GM18868 (cell line): Measurements from ENCODE around the gene THBS2.

ENCODE experiments used
- ATAC-seq: cut with Tn5 transposase; IDR thresholded peaks from one replicate; pipeline ENCODE4 v1.9.1; 2021; ENCODE audit warnings: mild to moderate bottlenecking, moderate library complexity; ENCODE audit not compliant: unreplicated experiment

Gene THBS2

DNA sequence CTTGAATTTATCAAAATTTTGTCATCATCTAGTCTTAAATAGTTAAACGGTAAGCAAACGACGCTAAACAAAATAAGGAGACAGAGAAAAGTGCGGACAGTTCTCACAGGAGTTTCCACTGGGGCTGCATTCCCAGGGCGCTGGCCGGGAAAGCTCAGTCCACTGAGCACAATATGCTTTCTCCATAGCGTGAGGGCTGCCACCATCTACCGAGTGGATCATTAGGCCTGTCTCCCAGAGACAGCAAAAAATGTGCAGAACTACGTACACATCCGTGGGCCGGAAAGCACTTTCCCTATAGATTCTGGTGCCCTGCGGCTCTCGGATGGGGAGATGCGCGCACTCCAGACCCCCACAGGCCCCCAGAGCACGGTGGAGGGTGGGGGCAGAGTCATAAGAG, 84.9 kb downstream of the THBS2 start:
- no peak for ATAC-seq

- no peak for ATAC-seq
These were observed 85.4 kb downstream of the THBS2 start for GRCh38 chr6:169168302-169168630.

GRCh38 chr6:169167581-169168301, 85.9 kb downstream of the THBS2 start:
- no peak for ATAC-seq

- no peak for ATAC-seq
These were observed 86.6 kb downstream of the THBS2 start for GRCh38 chr6:169166896-169167580.
